Osteocyte (in vitro differentiated cells): ENCODE measurements around the gene GADL1. TPM values are rescaled to one million over a fixed set of nuclear protein-coding genes. Genes with fewer than 3 reads are reported as not detected.

Experiments used
- DNase-seq: peaks from one replicate; pipeline ENCODE4 v3.0.0; 2021; ENCODE audit warnings: mixed read lengths; ENCODE audit not compliant: unreplicated experiment; ENCODE audit errors: extremely low spot score
- H3K27ac Mint-ChIP-seq: one replicate; pipeline ENCODE4 v1.8.0; 2021; ENCODE audit warnings: mild to moderate bottlenecking, mixed read lengths; ENCODE audit not compliant: unreplicated experiment
- H3K27me3 Mint-ChIP-seq: one replicate; pipeline ENCODE4 v1.8.0; 2021; ENCODE audit warnings: mixed read lengths; ENCODE audit not compliant: unreplicated experiment
- H3K36me3 Mint-ChIP-seq: one replicate; pipeline ENCODE4 v1.8.0; 2021; ENCODE audit warnings: mixed read lengths; ENCODE audit not compliant: unreplicated experiment
- H3K4me1 Mint-ChIP-seq: one replicate; pipeline ENCODE4 v1.8.0; 2021; ENCODE audit warnings: mixed read lengths; ENCODE audit not compliant: unreplicated experiment
- H3K4me3 Mint-ChIP-seq: one replicate; pipeline ENCODE4 v1.8.0; 2021; ENCODE audit warnings: mild to moderate bottlenecking, moderate library complexity, mixed read lengths; ENCODE audit not compliant: unreplicated experiment
- H3K9me3 Mint-ChIP-seq: one replicate; pipeline ENCODE4 v1.8.0; 2021; ENCODE audit warnings: mixed read lengths; ENCODE audit not compliant: unreplicated experiment
- CTCF ChIP-seq: fragments of 200-600 bp; sonication (generic); IDR thresholded peaks from 2 replicates; pipeline ENCODE4 v1.5.0; 2021; ENCODE audit warnings: antibody characterized with exemption, mild to moderate bottlenecking, moderate library complexity
- total RNA-seq: library from RNA; stranded (reverse); gene quantifications from 2 replicates; pipeline ENCODE4 v1.2.1, GENCODE V29; 2021

The GADL1 gene
- total RNA-seq, 1 donor from 2014 or later = not detected

GRCh38 chr3:30760737-30761136 lies 133.7 kb downstream of the GADL1 start:
- no peak for DNase-seq
- H3K27ac Mint-ChIP-seq = no peak overlapping the region
- no peaks in the 10 kb centered on the region for H3K9me3 Mint-ChIP-seq
- no peaks in the 10 kb centered on the region for H3K36me3 Mint-ChIP-seq
- no peaks in the 10 kb centered on the region for H3K27me3 Mint-ChIP-seq
- no peak overlapping the region for H3K4me3 Mint-ChIP-seq
- no peaks in the 10 kb centered on the region for H3K4me1 Mint-ChIP-seq
- no peak for TF ChIP-seq CTCF

DNA sequence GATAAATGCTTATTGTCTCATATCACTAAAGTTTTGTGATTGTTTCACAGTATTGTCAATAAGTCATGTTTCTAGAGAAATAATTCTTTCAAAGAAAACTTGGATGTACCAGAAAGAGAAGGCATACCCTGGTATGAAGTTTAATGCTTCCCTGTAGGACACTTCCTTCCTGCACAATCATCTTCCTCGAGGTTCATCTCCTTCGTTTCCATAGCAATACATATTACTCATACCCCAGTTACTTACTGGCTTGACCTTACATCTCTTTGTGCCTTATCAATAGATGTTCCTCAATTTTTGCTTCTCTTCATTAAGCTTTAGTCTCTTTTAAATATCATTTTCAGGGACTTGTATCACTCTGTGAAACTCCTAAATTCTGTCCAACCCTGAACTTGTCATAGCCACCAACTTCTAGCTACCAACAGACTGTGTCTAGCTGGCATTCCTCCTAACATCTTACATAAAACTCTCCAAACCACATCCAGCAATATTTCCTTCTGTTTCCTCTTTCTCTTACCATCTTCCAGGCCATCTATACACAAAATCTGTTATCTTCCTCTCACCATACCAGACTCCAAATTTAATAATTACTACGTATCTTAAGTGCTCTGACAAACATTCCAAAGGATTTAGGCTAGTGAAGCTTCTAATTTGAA lies 134.3 kb downstream of the GADL1 start:
- Mint-ChIP-seq H3K27ac (no peak overlapping the region), H3K36me3 (no peaks in the 10 kb centered on the region), H3K4me3 (no peak overlapping the region), H3K27me3 (no peaks in the 10 kb centered on the region), H3K4me1 (no peaks in the 10 kb centered on the region), H3K9me3 (no peaks in the 10 kb centered on the region)
- no peak for DNase-seq
- no peak for TF ChIP-seq CTCF

DNA sequence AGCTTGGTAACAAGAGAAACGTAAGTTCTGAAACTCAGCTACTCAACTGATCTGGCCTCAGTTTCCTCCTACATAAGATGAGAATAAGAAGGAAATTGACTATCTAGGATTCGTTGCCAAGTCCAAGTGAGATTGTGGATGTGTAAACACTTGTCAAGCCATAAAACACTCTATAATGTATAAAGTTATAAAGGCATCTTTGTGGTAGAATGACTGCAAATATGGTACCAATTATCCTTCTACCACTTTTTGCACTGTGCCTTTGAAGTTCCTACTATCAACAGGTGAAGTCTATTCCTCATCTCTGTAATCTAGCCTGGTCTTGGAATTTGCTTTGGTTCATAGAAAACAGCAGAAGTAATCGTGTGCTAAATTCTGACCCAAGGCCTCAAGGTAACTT lies 138.2 kb downstream of the GADL1 start:
- Mint-ChIP-seq H3K36me3 (no peaks in the 10 kb centered on the region), H3K27me3 (no peaks in the 10 kb centered on the region), H3K9me3 (no peaks in the 10 kb centered on the region), H3K27ac (no peak overlapping the region), H3K4me1 (peaks cover 8% of the 10 kb centered on the region), H3K4me3 (no peak overlapping the region)
- TF ChIP-seq CTCF = no peak
- DNase-seq = no peak

- DNase-seq = no peak
- no peak overlapping the region for H3K4me3 Mint-ChIP-seq
- TF ChIP-seq CTCF = no peak
- peaks cover 9% of the 10 kb centered on the region for H3K4me1 Mint-ChIP-seq
- H3K27me3 Mint-ChIP-seq = no peaks in the 10 kb centered on the region
- no peaks in the 10 kb centered on the region for H3K36me3 Mint-ChIP-seq
- no peaks in the 10 kb centered on the region for H3K9me3 Mint-ChIP-seq
- no peak overlapping the region for H3K27ac Mint-ChIP-seq
Observed at GRCh38 chr3:30754426-30754825, 140.0 kb downstream of the GADL1 start.

DNA sequence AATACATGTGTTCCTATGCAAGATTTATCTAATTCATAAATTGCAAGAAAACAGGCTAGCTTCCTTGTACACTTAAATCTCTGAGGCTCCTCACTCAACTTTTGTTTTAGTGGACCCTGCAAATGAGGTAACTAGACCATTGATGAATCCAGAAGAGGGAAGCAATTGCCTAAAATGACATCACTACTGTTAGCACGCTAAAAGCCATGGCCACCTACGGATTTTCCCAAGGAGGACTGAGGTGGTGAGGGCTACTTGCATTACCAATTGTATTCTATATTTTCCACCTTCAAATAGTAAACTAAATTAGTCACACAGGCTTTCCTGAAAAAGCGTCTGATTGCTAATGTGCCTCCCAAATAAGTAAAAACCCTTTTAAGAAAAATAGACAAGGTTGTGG lies 140.7 kb downstream of the GADL1 start:
- no peak overlapping the region for H3K4me3 Mint-ChIP-seq
- H3K9me3 Mint-ChIP-seq = no peaks in the 10 kb centered on the region
- H3K4me1 Mint-ChIP-seq = peaks cover 9% of the 10 kb centered on the region
- H3K27ac Mint-ChIP-seq = no peak overlapping the region
- H3K36me3 Mint-ChIP-seq = no peaks in the 10 kb centered on the region
- no peak for TF ChIP-seq CTCF
- H3K27me3 Mint-ChIP-seq = no peaks in the 10 kb centered on the region
- DNase-seq = no peak
